GM18511 (cell line): ENCODE results near the gene LRFN5.
"Not testable (repeated sequence)": the region's sequence is repeated elsewhere in the genome, so short reads cannot be mapped to it uniquely, and the experiment has no call there.

ENCODE experiments used
- ATAC-seq: cut with Tn5 transposase; IDR thresholded peaks from one replicate; pipeline ENCODE4 v1.9.1; 2021; ENCODE audit warnings: mild to moderate bottlenecking, moderate library complexity; ENCODE audit not compliant: unreplicated experiment

LRFN5 gene

DNA sequence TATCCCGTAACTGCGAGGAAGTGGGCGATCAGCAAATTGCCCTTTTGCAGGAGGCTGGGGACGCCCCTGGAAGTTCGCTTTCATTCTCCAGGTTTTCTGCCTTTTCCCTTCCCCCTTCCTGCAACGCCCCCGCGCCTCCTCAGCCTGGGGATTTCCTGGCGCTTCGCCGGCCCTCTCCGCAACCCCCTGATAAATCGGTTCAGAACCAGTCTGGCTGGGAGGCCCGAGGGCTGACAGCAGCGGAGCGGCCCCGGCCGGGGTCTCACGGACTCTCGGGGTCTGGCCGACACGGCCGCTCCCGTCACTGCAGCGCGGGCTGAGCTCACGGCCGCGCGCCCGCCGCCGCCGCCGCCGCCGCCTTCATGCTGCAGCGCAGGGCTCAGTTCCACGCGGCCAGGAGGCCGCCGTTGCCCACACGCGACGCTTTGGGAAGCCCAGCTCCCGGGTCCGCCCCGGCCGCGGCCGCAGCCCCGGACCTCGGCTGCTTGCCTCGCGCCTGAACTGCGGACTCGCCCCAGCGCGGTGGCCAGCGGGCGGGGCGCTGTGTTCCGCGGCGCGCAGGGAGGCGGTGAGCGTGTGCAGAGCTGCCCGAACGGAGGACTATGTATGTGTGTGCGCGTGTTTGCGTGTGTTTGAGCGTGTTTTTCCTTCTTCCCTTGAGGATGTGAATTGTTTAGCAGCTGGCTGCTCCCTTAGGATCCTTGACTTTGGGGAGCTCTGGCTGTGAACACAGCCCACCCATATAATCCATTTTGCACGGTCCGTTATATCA, at the start of gene LRFN5:
TSS of gene LRFN5 (plus strand) at position 345 of the 772 bp plus-strand sequence.
- ATAC-seq: peak; percentile 43

DNA sequence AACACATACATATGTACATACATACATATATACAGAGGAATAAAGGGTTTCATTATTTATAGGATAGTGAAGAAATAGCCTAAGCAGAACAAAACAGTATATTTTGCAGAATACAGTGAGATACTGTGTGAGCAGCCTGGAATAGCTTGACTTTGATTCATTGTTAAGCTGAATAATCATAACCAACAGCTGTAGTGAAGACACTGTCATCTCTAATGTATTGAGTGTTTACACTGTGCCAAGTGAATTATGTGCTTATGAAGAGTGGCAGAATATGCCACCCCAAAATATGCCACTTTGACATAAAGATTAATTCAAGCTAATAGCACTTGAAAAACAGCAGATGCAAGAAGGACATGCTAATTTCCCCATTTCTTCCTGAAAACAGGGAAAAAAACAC, 48.2 kb upstream of the LRFN5 start:
- ATAC-seq: no peak

- ATAC-seq: not testable (repeated sequence)
Observed at GRCh38 chr14:41566864-41567263, 39.8 kb upstream of the LRFN5 start.

DNA sequence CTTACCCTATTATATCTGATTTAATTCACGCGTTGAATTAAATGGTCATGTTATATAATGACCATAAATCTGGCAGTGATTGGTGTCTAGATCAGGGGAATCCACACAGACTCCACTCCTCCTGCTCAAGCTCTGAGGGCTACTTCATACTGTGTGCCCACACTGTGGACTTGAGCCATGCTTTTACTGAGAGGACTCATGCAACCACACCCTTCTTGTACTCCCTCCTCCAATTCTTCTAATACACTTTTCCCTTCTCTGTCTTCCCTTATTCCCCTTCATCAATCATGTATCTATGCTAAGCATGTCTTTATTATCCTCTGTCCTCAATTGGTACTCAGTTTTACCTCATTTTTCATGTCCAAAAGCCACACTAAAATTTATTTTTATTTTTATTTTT, 37.7 kb upstream of the LRFN5 start:
- no peak for ATAC-seq

- ATAC-seq: no peak
Observed at GRCh38 chr14:41570415-41571155, 36.1 kb upstream of the LRFN5 start.

DNA sequence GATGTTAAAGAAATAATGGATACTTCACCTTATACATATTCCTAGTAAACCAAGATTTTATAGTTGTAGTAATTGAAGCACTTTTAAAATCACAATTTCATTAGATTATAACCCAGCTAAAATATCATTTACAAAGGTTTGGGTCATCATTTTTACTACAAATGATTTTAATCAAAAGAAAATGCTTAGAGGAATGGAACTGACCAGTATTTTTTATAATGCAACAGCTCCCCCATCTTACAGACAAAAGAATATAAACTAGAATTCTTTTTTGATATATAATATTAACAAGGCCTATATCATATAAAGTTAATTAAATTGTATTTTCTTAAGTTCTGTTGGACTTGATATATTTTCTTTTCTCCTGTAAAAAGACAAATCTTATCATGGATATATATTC, 20.4 kb upstream of the LRFN5 start:
- no peak for ATAC-seq

DNA sequence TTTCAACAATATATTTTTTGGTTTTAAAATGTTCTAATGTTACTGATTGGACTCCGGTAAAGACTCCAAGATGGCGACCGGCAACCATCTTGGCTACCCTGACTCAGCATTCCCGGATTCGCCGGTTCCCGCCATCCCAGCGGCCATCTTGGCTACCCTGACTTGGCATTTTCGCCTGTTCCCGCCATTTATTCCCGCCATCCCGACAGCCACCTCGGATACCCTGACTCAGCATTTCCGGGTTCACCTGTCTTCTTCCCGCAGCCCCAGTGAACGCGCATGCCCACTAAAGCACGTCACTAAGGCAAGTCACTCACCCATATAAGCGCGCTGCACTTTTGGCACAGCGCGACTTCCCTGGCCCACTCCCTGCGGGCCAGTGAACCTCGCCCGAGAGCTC, 9.0 kb upstream of the LRFN5 start:
- no peak for ATAC-seq

GRCh38 chr14:41599805-41600385, 6.8 kb upstream of the LRFN5 start:
- not testable (repeated sequence) for ATAC-seq

- ATAC-seq: no peak
Observed at GRCh38 chr14:41604721-41605531, 1.8 kb upstream of the LRFN5 start.

DNA sequence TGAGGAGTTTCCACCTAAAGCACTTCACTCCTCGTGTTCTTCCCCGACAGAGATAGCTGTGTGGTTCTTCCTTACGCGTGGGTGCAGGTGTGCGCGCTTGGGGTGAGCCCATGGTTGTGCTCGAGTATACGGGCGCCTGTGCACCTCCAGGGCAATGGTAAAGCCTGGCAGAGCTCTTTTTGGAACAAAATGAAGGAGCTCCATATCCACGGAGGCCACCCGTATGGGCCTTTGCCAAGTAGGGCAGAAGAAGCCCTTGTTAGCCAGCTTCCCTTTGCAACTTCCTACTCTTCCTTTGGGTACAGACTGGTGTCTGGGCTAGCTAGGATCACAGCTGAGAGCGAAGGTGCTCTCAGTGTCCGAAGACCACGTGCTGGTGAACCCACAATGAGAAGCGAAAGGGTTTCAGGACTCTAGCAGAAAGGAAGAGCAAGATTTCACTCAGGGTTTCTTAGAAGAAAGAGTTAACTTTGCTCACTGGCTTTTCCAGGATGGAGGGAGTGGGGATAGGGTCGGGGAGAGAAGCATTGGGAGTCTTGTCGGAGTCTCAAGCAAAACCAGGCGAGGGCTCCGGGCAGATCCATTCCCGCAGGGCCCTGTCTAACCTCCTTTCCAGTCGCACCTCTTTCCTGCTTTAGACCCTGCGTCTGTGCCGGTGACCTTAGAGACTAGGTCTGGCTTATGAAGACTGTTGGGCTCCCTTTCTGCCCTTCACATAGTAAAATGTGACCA, 960 bp upstream of the LRFN5 start:
- peak; percentile 43 for ATAC-seq

- ATAC-seq: peak; percentile 24
Observed at GRCh38 chr14:41606282-41606531, 469 bp upstream of the LRFN5 start.

DNA sequence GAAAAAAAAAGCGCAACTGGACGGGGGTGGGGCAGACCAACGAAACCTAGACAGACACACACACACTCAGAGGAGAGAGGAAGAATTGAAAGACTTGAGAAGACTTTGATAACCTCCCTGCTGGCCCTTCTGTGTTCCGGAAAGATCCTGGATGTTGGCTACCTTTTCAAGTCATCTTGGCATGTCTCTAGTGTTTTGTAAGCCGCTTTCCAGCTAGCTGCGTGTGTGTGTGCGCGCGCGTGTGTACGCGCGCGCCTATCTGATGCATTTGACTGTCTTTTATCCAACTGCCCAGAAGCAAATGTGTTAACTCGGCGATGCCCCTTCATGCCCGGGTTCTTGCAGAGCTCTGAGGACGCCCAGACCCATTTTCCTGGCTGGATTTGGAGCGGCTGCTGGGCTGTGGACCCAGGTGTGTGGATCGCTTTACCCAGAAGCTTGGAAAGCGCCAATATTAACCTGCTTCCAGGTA, 664 bp downstream of the LRFN5 start:
- no peak for ATAC-seq

DNA sequence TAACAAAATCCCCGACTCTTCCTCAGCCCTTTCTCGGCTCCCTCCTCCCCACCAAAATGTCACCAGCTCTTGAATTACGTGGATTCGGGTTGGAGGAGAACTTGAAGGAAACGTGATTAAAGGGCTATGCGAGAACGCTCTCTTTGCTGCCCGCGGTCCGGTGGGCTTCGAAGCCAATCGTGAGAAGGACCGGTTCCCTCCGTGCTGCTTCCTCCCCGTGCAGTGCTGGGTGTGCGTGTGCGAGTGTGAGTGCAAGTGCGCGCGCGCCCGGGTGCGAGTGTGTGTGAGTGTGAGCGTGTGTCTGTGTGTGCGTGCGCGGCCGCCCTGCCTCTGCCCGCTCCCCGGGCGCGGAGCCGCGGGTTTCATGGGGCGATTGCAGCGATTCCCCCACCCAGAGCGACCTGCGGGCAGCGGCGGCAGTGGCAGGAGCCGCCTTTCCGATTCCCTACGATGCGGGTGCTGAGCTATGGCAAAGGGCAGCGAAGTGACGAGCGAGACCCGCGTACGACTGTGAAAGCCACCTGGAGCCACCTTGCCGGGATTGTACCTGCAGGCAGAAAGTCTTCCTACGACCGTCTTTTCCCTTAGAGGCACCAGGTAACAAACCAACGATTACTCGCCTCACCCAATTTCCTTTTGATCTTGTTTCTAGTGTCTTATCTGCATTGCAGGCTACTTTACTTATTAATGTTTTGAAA, 1.4 kb downstream of the LRFN5 start:
- ATAC-seq: no peak

GRCh38 chr14:41608681-41609390, 2.2 kb downstream of the LRFN5 start:
- no peak for ATAC-seq

DNA sequence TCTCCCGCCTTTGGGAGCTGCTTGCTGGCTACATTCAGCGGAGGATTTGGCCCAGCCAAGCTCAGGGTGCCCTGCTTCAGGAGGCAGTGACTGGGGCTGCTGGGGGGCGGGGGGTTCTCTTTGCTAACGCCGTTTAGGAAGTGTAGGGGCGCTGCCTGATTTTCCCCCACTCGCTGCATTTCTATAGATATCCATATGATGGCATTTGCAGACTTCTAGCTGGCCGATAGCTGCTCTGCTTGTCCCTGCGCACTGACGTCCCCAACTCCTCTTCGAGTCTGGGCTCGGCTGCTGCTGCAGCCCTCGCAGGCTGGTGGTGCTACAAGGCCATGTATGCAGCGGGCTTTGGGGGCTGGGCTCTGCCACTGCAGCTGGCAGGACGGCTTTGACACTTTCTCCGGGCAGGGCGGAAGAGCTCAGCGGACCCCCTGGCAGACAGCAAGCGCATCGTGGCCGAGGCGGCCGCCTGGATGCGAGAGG, 3.1 kb downstream of the LRFN5 start:
- no peak for ATAC-seq

DNA sequence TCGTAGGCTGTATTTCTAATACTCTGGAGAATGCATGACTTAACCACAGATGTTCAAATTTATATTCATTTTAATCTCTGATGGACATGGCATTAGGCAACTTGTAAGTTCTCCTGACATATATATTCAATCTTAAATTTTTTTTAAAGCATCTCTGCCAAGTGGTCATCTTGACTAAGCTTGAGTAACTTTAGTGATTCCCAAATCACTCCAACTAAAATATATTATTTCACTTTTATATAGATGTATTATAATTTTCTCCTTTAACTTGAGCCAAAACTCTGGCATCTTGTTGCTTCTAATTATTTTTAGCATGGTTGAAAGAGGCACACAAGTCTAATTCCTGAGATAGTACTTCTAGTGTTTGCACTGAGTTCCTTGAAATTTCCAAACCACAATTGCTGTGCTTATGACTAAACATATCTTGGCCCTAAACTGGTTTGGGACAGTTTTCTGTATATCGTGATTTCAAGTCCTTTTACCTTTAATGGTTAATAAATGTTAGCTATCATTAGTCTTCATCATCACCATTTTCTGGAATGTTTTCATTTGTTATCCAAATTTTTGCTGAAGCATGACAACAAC, 8.4 kb downstream of the LRFN5 start:
- ATAC-seq: no peak

GRCh38 chr14:41623736-41624135, 17.1 kb downstream of the LRFN5 start:
- ATAC-seq: no peak

DNA sequence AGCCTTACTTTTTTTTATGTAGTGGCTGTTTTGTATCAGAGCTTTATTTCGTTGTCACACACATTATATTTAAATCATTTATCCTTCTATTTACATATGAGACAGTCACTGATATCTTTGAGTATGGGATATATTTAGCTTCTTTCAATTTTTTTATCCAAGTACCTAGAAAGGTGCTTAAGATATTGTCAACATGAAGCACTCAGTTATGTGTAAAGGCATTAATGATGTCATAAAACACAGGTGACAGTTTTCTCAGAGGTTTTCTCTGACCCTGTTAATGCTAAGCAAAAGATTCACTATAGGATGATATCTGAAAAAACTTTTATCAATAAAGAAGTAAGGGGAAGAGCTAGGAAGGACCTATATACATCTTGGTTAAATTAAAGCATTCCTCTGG, 23.2 kb downstream of the LRFN5 start:
- ATAC-seq: no peak

- ATAC-seq: no peak
Observed at GRCh38 chr14:41634286-41634685, 27.6 kb downstream of the LRFN5 start.
